ENCODE results near the gene MAP4K5. TPM values are rescaled to one million over a fixed set of nuclear protein-coding genes. Genes with fewer than 3 reads are reported as not detected.
"Not testable (repeated sequence)": the region's sequence is repeated elsewhere in the genome, so short reads cannot be mapped to it uniquely, and the experiment has no call there.

The MAP4K5 gene
- total RNA-seq, 1 donor from 2014 or later: 34.1 TPM

GRCh38 chr14:50516091-50516490 lies 16.3 kb downstream of the MAP4K5 start:
- H3K4me3 Mint-ChIP-seq: no peak overlapping the region
- H3K27ac Mint-ChIP-seq: no peak overlapping the region
- peaks cover 14% of the 10 kb centered on the region for H3K4me1 Mint-ChIP-seq
- ChIA-PET CTCF (no interaction called here), POLR2A (interaction anchor here (0.5 kb wide), 1 partner anchor 318 kb away, joined by 6 read pairs; no protein-coding TSS in a partner anchor)
- intact Hi-C loops (cut with micrococcal nuclease): no loop called here
- ATAC-seq (ENCODE audit: low read depth) (no peak), DNase-seq (no peak)
- no peaks in the 10 kb centered on the region for H3K27me3 Mint-ChIP-seq
- peaks cover 7% of the 10 kb centered on the region for H3K36me3 Mint-ChIP-seq (ENCODE audit: low read depth)
- peaks cover 2% of the 10 kb centered on the region for H3K9me3 Mint-ChIP-seq
- TF ChIP-seq, protein P1, sequence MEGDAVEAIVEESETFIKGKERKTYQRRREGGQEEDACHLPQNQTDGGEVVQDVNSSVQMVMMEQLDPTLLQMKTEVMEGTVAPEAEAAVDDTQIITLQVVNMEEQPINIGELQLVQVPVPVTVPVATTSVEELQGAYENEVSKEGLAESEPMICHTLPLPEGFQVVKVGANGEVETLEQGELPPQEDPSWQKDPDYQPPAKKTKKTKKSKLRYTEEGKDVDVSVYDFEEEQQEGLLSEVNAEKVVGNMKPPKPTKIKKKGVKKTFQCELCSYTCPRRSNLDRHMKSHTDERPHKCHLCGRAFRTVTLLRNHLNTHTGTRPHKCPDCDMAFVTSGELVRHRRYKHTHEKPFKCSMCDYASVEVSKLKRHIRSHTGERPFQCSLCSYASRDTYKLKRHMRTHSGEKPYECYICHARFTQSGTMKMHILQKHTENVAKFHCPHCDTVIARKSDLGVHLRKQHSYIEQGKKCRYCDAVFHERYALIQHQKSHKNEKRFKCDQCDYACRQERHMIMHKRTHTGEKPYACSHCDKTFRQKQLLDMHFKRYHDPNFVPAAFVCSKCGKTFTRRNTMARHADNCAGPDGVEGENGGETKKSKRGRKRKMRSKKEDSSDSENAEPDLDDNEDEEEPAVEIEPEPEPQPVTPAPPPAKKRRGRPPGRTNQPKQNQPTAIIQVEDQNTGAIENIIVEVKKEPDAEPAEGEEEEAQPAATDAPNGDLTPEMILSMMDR (IDR thresholded peaks at IDR 0.05): no peak

DNA sequence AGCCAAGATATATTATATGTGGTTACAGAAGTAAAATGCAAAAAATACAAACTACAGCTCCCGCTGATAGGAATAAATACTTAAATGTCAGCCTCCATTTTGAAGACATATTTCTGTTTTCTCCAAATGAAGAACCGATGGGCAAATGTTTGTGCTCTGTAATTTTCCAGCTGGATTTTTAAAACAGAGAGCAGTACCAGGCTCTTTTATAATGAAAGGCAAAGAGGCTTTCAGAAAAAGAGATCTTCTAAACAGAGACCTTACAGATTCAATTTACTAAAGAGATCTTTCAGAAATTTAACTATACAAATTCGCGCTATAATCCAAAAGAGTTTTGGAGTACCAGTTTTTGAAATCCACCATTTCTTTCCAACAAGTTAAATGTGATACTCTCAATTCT lies 19.9 kb downstream of the MAP4K5 start:
- ChIA-PET CTCF (no interaction called here), POLR2A (no interaction called here)
- Mint-ChIP-seq H3K27ac (no peak overlapping the region), H3K4me1 (peaks cover 15% of the 10 kb centered on the region), H3K4me3 (no peak overlapping the region), H3K9me3 (peaks cover 2% of the 10 kb centered on the region), H3K36me3 (ENCODE audit: low read depth) (peaks cover 4% of the 10 kb centered on the region), H3K27me3 (no peaks in the 10 kb centered on the region)
- intact Hi-C loops (cut with micrococcal nuclease): no loop called here
- DNase-seq (no peak), ATAC-seq (ENCODE audit: low read depth) (no peak)
- TF ChIP-seq, protein P1 (IDR thresholded peaks at IDR 0.05): no peak

DNA sequence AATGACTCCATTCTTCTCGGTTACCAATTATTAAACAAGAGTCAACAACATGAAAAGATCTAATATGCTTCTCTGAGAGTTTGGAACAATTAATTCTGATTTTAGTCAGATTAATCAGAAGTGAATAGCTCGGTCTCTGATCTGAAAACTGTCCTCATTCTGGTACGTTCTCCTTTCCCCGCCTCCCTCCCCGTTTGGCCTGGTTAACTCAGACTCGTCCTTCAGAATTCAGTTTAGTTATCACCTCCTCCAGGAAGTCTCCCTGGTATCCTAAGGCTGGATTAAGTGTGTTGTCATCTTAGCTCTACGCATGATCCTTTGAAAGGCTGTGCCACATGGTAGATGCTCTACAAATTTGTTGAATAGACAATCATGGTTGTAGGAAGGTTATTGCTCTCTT lies 22.2 kb downstream of the MAP4K5 start:
- intact Hi-C loops (cut with micrococcal nuclease): no loop called here
- ChIA-PET POLR2A (interaction anchor here (0.6 kb wide), 1 partner anchor 908 kb away, joined by 8 read pairs; no protein-coding TSS in a partner anchor), CTCF (no interaction called here)
- DNase-seq (no peak), ATAC-seq (ENCODE audit: low read depth) (no peak)
- H3K27ac Mint-ChIP-seq: no peak overlapping the region
- peaks cover 15% of the 10 kb centered on the region for H3K4me1 Mint-ChIP-seq
- peaks cover 2% of the 10 kb centered on the region for H3K9me3 Mint-ChIP-seq
- H3K36me3 Mint-ChIP-seq (ENCODE audit: low read depth): peaks cover 7% of the 10 kb centered on the region
- H3K4me3 Mint-ChIP-seq: no peak overlapping the region
- no peaks in the 10 kb centered on the region for H3K27me3 Mint-ChIP-seq
- TF ChIP-seq, protein P1 (IDR thresholded peaks at IDR 0.05): no peak

GRCh38 chr14:50507078-50507477 lies 25.3 kb downstream of the MAP4K5 start:
- H3K27ac Mint-ChIP-seq; POLR2A ChIA-PET; CTCF ChIA-PET; H3K4me1 Mint-ChIP-seq; H3K4me3 Mint-ChIP-seq; ATAC-seq (ENCODE audit: low read depth); intact Hi-C loops (cut with micrococcal nuclease); H3K27me3 Mint-ChIP-seq; H3K9me3 Mint-ChIP-seq; DNase-seq: not testable (repeated sequence)
- peaks cover 31% of the 10 kb centered on the region for H3K36me3 Mint-ChIP-seq (ENCODE audit: low read depth)

DNA sequence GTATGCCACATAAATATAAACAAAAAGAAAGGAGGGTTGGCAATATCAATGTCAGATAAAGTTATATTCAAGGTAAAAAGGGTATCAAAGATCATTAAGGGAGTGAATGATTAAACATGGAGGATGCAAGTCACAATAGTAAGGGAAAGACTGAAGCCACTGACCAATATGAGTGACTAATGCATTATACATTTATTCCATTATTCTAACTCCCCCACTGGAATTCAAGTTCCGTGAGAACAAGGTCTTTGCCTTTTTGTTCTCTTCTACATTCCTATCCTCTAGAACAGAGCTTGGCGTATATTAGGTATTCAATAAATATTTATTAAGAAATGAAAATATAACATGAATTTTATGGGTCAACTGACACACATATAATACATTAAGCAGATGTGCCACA lies 30.7 kb downstream of the MAP4K5 start:
- DNase-seq: no peak
- Mint-ChIP-seq H3K4me3 (no peak overlapping the region), H3K9me3 (no peaks in the 10 kb centered on the region), H3K27ac (no peak overlapping the region), H3K36me3 (ENCODE audit: low read depth) (peaks cover 44% of the 10 kb centered on the region), H3K4me1 (no peaks in the 10 kb centered on the region), H3K27me3 (no peaks in the 10 kb centered on the region)
- no peak for ATAC-seq (ENCODE audit: low read depth)
- intact Hi-C loops (cut with micrococcal nuclease): no loop called here
- POLR2A ChIA-PET: no interaction called here
- CTCF ChIA-PET: no interaction called here
- TF ChIP-seq, protein P1 (IDR thresholded peaks at IDR 0.05): no peak

- CTCF ChIA-PET: no interaction called here
Observed at GRCh38 chr14:50497351-50497750, 35.0 kb downstream of the MAP4K5 start.

More at GRCh38 chr14:50497351-50497750, 35.0 kb downstream of the MAP4K5 start:
- Mint-ChIP-seq H3K4me1 (no peaks in the 10 kb centered on the region), H3K27me3 (no peaks in the 10 kb centered on the region), H3K36me3 (ENCODE audit: low read depth) (peaks cover 37% of the 10 kb centered on the region), H3K27ac (no peak overlapping the region), H3K4me3 (no peak overlapping the region), H3K9me3 (no peaks in the 10 kb centered on the region)
- DNase-seq: no peak
- TF ChIP-seq, protein P1 (IDR thresholded peaks at IDR 0.05): no peak
- no peak for ATAC-seq (ENCODE audit: low read depth)
- POLR2A ChIA-PET: no interaction called here
- intact Hi-C loops (cut with micrococcal nuclease): no loop called here
